Uterus (tissue), 4 donors: ENCODE measurements around the gene TTC9. TPM values are rescaled to one million over a fixed set of nuclear protein-coding genes. Genes with fewer than 3 reads are reported as not detected.
"Not testable (repeated sequence)": the region's sequence is repeated elsewhere in the genome, so short reads cannot be mapped to it uniquely, and the experiment has no call there.

Source experiments
- DNase-seq, 2 donors: peaks; one replicate each; pipeline ENCODE4 v3.0.0-alpha.2; 2019 to 2020
- H3K27ac ChIP-seq, 2 donors: fragments of 200-600 bp; sonication (generic); 1 replicate in 1 of 2; 2 replicates in 1 of 2; pipeline ENCODE4 v1.5.1; 2016 to 2018
- H3K27me3 ChIP-seq, 2 donors: fragments of 200-600 bp; sonication (generic); one replicate each; pipeline ENCODE4 v1.5.1; 2018 to 2019; ENCODE audit warnings: control low read depth in 1 of 2
- H3K36me3 ChIP-seq, 2 donors: fragments of 200-600 bp; sonication (generic); one replicate each; pipeline ENCODE4 v1.5.1; 2019; ENCODE audit warnings: control low read depth in 1 of 2
- H3K4me1 ChIP-seq, 2 donors: fragments of 200-600 bp; sonication (generic); one replicate each; pipeline ENCODE4 v1.5.1; 2018 to 2019; ENCODE audit warnings: control low read depth in 1 of 2
- H3K4me3 ChIP-seq, 2 donors: fragments of 200-600 bp; sonication (generic); 1 replicate in 1 of 2; 2 replicates in 1 of 2; pipeline ENCODE4 v1.5.1; 2018 to 2019; ENCODE audit warnings: mild to moderate bottlenecking in 1 of 2
- H3K9me3 ChIP-seq, 2 donors: fragments of 200-600 bp; sonication (generic); one replicate each; pipeline ENCODE4 v1.5.1; 2019; ENCODE audit warnings: control low read depth in 1 of 2
- CTCF ChIP-seq, 4 experiments: fragments of 200-600 bp in 2 of 4; fragments of 450-650 bp in 2 of 4; sonication (generic) in 2 of 4; IDR thresholded peaks; one replicate each; pipeline ENCODE4 v1.5.1; 2016 to 2019; ENCODE audit warnings: antibody characterized with exemption in 4 of 4, mild to moderate bottlenecking in 2 of 4, moderate library complexity in 1 of 4
- POLR2A ChIP-seq, 2 donors: fragments of 450-650 bp; IDR thresholded peaks; one replicate each; pipeline ENCODE4 v1.6.1; 2016; ENCODE audit warnings: antibody characterized with exemption in 2 of 2, mild to moderate bottlenecking in 1 of 2, moderate library complexity in 1 of 2
- intact Hi-C: fragments of 100-400 bp; cut with DNase I; formaldehyde crosslinking; loops from one replicate; pipeline ENCODE4 v1.15.1; 2023; ENCODE audit warnings: low total_unique reads
- total RNA-seq, 4 donors: library from RNA; depleted of rRNA in 3 of 4; stranded (reverse); fragments of >200 nt in 3 of 4; gene quantifications; one replicate each; pipeline versions ENCODE4 v1.1.0 to v1.2.4, GENCODE V29; 2014 to 2023
- donor health status: DM: yes; HTN: yes; CAD: no.

The TTC9 gene
- total RNA-seq, 4 donors from 2014 or later: 0.18 to 1.2 (median 0.26) TPM; not detected in 1

- TF ChIP-seq CTCF (IDR thresholded peaks at IDR 0.05): no peak
- no peak for TF ChIP-seq POLR2A (IDR thresholded peaks at IDR 0.05)
- no peaks in the 10 kb centered on the region for H3K27me3 ChIP-seq
- no peak overlapping the region for H3K27ac ChIP-seq
- H3K9me3 ChIP-seq: no peaks in the 10 kb centered on the region
- H3K4me1 ChIP-seq: no peaks in the 10 kb centered on the region
- H3K4me3 ChIP-seq: no peak overlapping the region
- DNase-seq: no peak
- no peaks in the 10 kb centered on the region for H3K36me3 ChIP-seq
- intact Hi-C loops: no loop called here
Measured at GRCh38 chr14:70700955-70701585, 59.4 kb downstream of the TTC9 start.

- Histone ChIP-seq H3K27ac (no peak overlapping the region), H3K4me1 (no peaks in the 10 kb centered on the region), H3K9me3 (no peaks in the 10 kb centered on the region), H3K4me3 (no peak overlapping the region), H3K27me3 (no peaks in the 10 kb centered on the region), H3K36me3 (no peaks in the 10 kb centered on the region)
- no peak for DNase-seq
- intact Hi-C loops: no loop called here
- TF ChIP-seq POLR2A (IDR thresholded peaks at IDR 0.05): no peak
- TF ChIP-seq CTCF (IDR thresholded peaks at IDR 0.05): no peak
Measured at GRCh38 chr14:70701610-70702009, 59.9 kb downstream of the TTC9 start.

GRCh38 chr14:70702161-70702560 lies 60.4 kb downstream of the TTC9 start:
- no peak for TF ChIP-seq POLR2A (IDR thresholded peaks at IDR 0.05)
- TF ChIP-seq CTCF (IDR thresholded peaks at IDR 0.05): no peak
- Histone ChIP-seq H3K27ac (no peak overlapping the region), H3K9me3 (no peaks in the 10 kb centered on the region), H3K4me3 (no peak overlapping the region), H3K27me3 (no peaks in the 10 kb centered on the region), H3K36me3 (no peaks in the 10 kb centered on the region), H3K4me1 (no peaks in the 10 kb centered on the region)
- intact Hi-C loops: no loop called here
- no peak for DNase-seq

GRCh38 chr14:70703621-70704168 lies 62.0 kb downstream of the TTC9 start:
- H3K36me3 ChIP-seq, H3K27ac ChIP-seq, H3K9me3 ChIP-seq, intact Hi-C loops, H3K4me3 ChIP-seq, H3K4me1 ChIP-seq, H3K27me3 ChIP-seq, DNase-seq: not testable (repeated sequence)

DNA sequence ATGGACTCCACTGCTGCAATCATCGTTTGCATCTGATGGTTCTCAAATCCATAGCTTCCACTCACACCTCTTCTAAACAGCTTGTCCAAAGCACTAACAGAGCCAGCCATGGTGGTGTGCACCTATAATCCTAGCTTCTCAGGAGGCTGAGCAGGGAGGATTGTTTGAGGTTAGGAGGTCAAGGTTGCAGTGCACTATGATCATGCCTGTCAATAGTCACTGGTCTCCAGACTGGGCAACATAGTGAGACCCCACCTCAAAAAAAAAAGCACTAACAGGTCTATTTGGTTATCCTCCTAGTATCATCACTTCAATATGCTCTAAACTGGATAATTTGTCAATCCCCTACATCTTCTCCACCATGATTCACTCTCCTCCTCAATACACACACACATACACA lies 63.2 kb downstream of the TTC9 start:
- no peaks in the 10 kb centered on the region for H3K4me1 ChIP-seq
- H3K9me3 ChIP-seq: no peaks in the 10 kb centered on the region
- H3K27ac ChIP-seq: no peak overlapping the region
- no peaks in the 10 kb centered on the region for H3K36me3 ChIP-seq
- no peaks in the 10 kb centered on the region for H3K27me3 ChIP-seq
- no peak overlapping the region for H3K4me3 ChIP-seq
- no peak for DNase-seq
- TF ChIP-seq CTCF (IDR thresholded peaks at IDR 0.05) (no peak), POLR2A (IDR thresholded peaks at IDR 0.05) (no peak)
- intact Hi-C loops: no loop called here
